Panc1 (cell line): ENCODE results near the gene GRIK3. TPM values are rescaled to one million over a fixed set of nuclear protein-coding genes. Genes with fewer than 3 reads are reported as not detected.

Experiments
- ATAC-seq: fragments of 200-7000 bp; cut with Tn5 transposase; 2 replicates; pipeline ENCODE4 v1.9.1; 2020; ENCODE audit warnings: mild to moderate bottlenecking, moderate library complexity
- BruUV-seq: library from RNA; stranded (reverse); fragments of 400-500 nt; replicated peaks from 2 replicates; lab custom pipeline; 2021; lab: Mats Ljungman, UMichigan
- CTCF ChIA-PET: fragments of 300-600 bp; sonication (Branson Sonifier 250); formaldehyde crosslinking; loops from one replicate; lab custom pipeline; 2022; ENCODE audit warnings: antibody characterized with exemption; lab: Charles Lee
- POLR2A ChIA-PET: fragments of 300-600 bp; sonication (Branson Sonifier 250); formaldehyde crosslinking; loops from one replicate; lab custom pipeline; 2022; ENCODE audit warnings: antibody characterized with exemption; lab: Charles Lee
- DNase-seq: peaks from one replicate; pipeline ENCODE4 v3.0.0-alpha.2; 2010; ENCODE audit warnings: low read depth, low spot score
- H3K27ac ChIP-seq: 2 replicates; pipeline ENCODE4 v1.5.1; 2011; ENCODE audit warnings: mild to moderate bottlenecking, low read length, inconsistent platforms
- H3K27me3 ChIP-seq: fragments of 200-500 bp; sonication (Bioruptor generic); 2 replicates; pipeline ENCODE4 v1.6.0; 2014; ENCODE audit warnings: low read length, inconsistent platforms; ENCODE audit not compliant: control insufficient read depth, insufficient read depth
- H3K36me3 ChIP-seq: fragments of 200-500 bp; sonication (Bioruptor generic); 2 replicates; pipeline ENCODE4 v1.5.1; 2014; ENCODE audit warnings: inconsistent platforms, mild to moderate bottlenecking, low read length, moderate library complexity; ENCODE audit not compliant: control insufficient read depth, insufficient read depth
- H3K4me1 ChIP-seq: 2 replicates; pipeline ENCODE4 v1.5.1; 2011; ENCODE audit warnings: inconsistent platforms, mild to moderate bottlenecking, low read length, moderate library complexity; ENCODE audit not compliant: control insufficient read depth, insufficient read depth
- H3K4me3 ChIP-seq, 2 experiments: 2 replicates each; pipeline ENCODE4 v1.5.1; 2011 to 2012; ENCODE audit warnings: low read depth in 2 of 2, low read length in 2 of 2, mild to moderate bottlenecking in 2 of 2, inconsistent platforms in 1 of 2, moderate library complexity in 1 of 2
- H3K9me3 ChIP-seq: fragments of 200-500 bp; sonication (Bioruptor generic); 2 replicates; pipeline ENCODE4 v1.5.1; 2014; ENCODE audit warnings: low read depth, mild to moderate bottlenecking, inconsistent platforms, low read length, moderate library complexity; ENCODE audit not compliant: control insufficient read depth, insufficient read depth
- CTCF ChIP-seq: fragments of 450-650 bp; IDR thresholded peaks from 2 replicates; pipeline ENCODE4 v1.5.1; 2017; ENCODE audit warnings: mild to moderate bottlenecking
- POLR2AphosphoS5 ChIP-seq: IDR thresholded peaks from 2 replicates; pipeline ENCODE4 v1.6.1; 2012; ENCODE audit warnings: mild to moderate bottlenecking, low read depth, low read length, moderate library complexity
- REST ChIP-seq, 2 experiments: IDR thresholded peaks; 2 replicates each; pipeline ENCODE4 v1.6.1; 2011 to 2012; ENCODE audit warnings: low read depth in 2 of 2, control low read depth in 1 of 2, low read length in 1 of 2, mild to moderate bottlenecking in 1 of 2, moderate library complexity in 1 of 2; ENCODE audit not compliant: insufficient read depth in 1 of 2
- SIN3A ChIP-seq: IDR thresholded peaks from 2 replicates; pipeline ENCODE4 v1.6.1; 2012; ENCODE audit warnings: low read depth, mild to moderate bottlenecking, low read length, moderate library complexity, borderline replicate concordance; ENCODE audit not compliant: insufficient read depth
- TCF7L2 ChIP-seq: IDR thresholded peaks from 2 replicates; pipeline ENCODE4 v1.6.1; 2011; ENCODE audit warnings: mild to moderate bottlenecking, low read depth, low read length, inconsistent platforms
- in situ Hi-C: cut with HindIII; loops from 2 replicates; pipeline ENCODE4 v1.10.0; 2016; ENCODE audit warnings: low sequenced_read_pairs, low pct_unique_long_range_greater_than_20kb
- intact Hi-C: fragments of 100-400 bp; cut with micrococcal nuclease; formaldehyde crosslinking; loops from one replicate; pipeline ENCODE4 v1.10.0; 2022; ENCODE audit not compliant: unreplicated experiment
- total RNA-seq: library from RNA; stranded (reverse); gene quantifications from one replicate; pipeline ENCODE4 v1.2.1, GENCODE V29; 2021; ENCODE audit not compliant: unreplicated experiment

The GRIK3 gene
- total RNA-seq, 1 experiment from 2014 or later = not detected

GRCh38 chr1:36884029-36884701, 150.2 kb downstream of the GRIK3 start:
- no peak overlapping the region for H3K27ac ChIP-seq
- TF ChIP-seq CTCF = no peak
- TF ChIP-seq SIN3A = no peak
- no peak for TF ChIP-seq POLR2AphosphoS5
- no peak for TF ChIP-seq REST (IDR thresholded peaks at IDR 0.05; ENCODE audit: insufficient read depth in 1 of 2, low read depth in 2 of 2, low read length in 1 of 2)
- no peak for TF ChIP-seq TCF7L2
- intact Hi-C loops = no loop called here
- POLR2A ChIA-PET = no interaction called here
- CTCF ChIA-PET = no interaction called here
- H3K27me3 ChIP-seq = peaks cover 9% of the 10 kb centered on the region
- DNase-seq (no peak), ATAC-seq (no peak)
- no peaks in the 10 kb centered on the region for H3K4me1 ChIP-seq
- in situ Hi-C loops = no loop called here
- H3K36me3 ChIP-seq = no peaks in the 10 kb centered on the region
- no TSS peak for BruUV-seq
- H3K4me3 ChIP-seq = no peak overlapping the region
- no peaks in the 10 kb centered on the region for H3K9me3 ChIP-seq

GRCh38 chr1:36883315-36883949, 150.9 kb downstream of the GRIK3 start:
- Histone ChIP-seq H3K27ac (no peak overlapping the region), H3K4me3 (no peak overlapping the region), H3K27me3 (peaks cover 11% of the 10 kb centered on the region), H3K36me3 (no peaks in the 10 kb centered on the region), H3K4me1 (no peaks in the 10 kb centered on the region), H3K9me3 (no peaks in the 10 kb centered on the region)
- ATAC-seq = no peak
- no peak for DNase-seq
- no TSS peak for BruUV-seq
- ChIA-PET CTCF (no interaction called here), POLR2A (no interaction called here)
- intact Hi-C loops = no loop called here
- TF ChIP-seq SIN3A (no peak), TCF7L2 (no peak), REST (IDR thresholded peaks at IDR 0.05; ENCODE audit: insufficient read depth in 1 of 2, low read depth in 2 of 2, low read length in 1 of 2) (no peak), POLR2AphosphoS5 (no peak), CTCF (no peak)
- in situ Hi-C loops = no loop called here
